ENCODE data around the gene SUSD6. TPM values are rescaled to one million over a fixed set of nuclear protein-coding genes. Genes with fewer than 3 reads are reported as not detected.

SUSD6 gene
- total RNA-seq, 1 donor from 2014 or later, result 13.7 TPM

- no peak for TF ChIP-seq CTCF (conservative IDR thresholded peaks at IDR 0.05)
- peaks cover 28% of the 10 kb centered on the region for H3K4me1 Mint-ChIP-seq
- H3K27me3 Mint-ChIP-seq (ENCODE audit: low read depth), result peaks cover 24% of the 10 kb centered on the region
- H3K27ac Mint-ChIP-seq (ENCODE audit: unreplicated experiment), result no peak overlapping the region
- DNase-seq (ENCODE audit: low read depth, low spot score), result no peak
- no peaks in the 10 kb centered on the region for H3K9me3 Mint-ChIP-seq
- no peak overlapping the region for H3K4me3 Mint-ChIP-seq
- peaks cover 3% of the 10 kb centered on the region for H3K36me3 Mint-ChIP-seq (ENCODE audit: low read depth)
These were observed 39.9 kb upstream of the SUSD6 start for GRCh38 chr14:69571449-69572029.

GRCh38 chr14:69572030-69572840, 39.2 kb upstream of the SUSD6 start:
- H3K4me3 Mint-ChIP-seq, result no peak overlapping the region

GRCh38 chr14:69572841-69573135, 38.6 kb upstream of the SUSD6 start:
- H3K4me1 Mint-ChIP-seq, result peaks cover 28% of the 10 kb centered on the region
- DNase-seq (ENCODE audit: low read depth, low spot score), result no peak
- H3K36me3 Mint-ChIP-seq (ENCODE audit: low read depth), result peaks cover 3% of the 10 kb centered on the region
- H3K27ac Mint-ChIP-seq (ENCODE audit: unreplicated experiment), result no peak overlapping the region
- no peak for TF ChIP-seq CTCF (conservative IDR thresholded peaks at IDR 0.05)
- H3K27me3 Mint-ChIP-seq (ENCODE audit: low read depth), result peaks cover 22% of the 10 kb centered on the region
- no peak overlapping the region for H3K4me3 Mint-ChIP-seq
- no peaks in the 10 kb centered on the region for H3K9me3 Mint-ChIP-seq

More at GRCh38 chr14:69572030-69572840, 39.2 kb upstream of the SUSD6 start:
- DNase-seq (ENCODE audit: low read depth, low spot score), result no peak
- Mint-ChIP-seq H3K27ac (ENCODE audit: unreplicated experiment) (no peak overlapping the region), H3K27me3 (ENCODE audit: low read depth) (peaks cover 22% of the 10 kb centered on the region), H3K36me3 (ENCODE audit: low read depth) (peaks cover 3% of the 10 kb centered on the region), H3K4me1 (peaks cover 28% of the 10 kb centered on the region), H3K9me3 (no peaks in the 10 kb centered on the region)
- no peak for TF ChIP-seq CTCF (conservative IDR thresholded peaks at IDR 0.05)

- DNase-seq (ENCODE audit: low read depth, low spot score), result no peak
- Mint-ChIP-seq H3K4me3 (peak overlapping the region; percentile 96), H3K9me3 (no peaks in the 10 kb centered on the region), H3K4me1 (peaks cover 28% of the 10 kb centered on the region), H3K27ac (ENCODE audit: unreplicated experiment) (peak overlapping the region; percentile 43), H3K27me3 (ENCODE audit: low read depth) (peaks cover 22% of the 10 kb centered on the region), H3K36me3 (ENCODE audit: low read depth) (peaks cover 3% of the 10 kb centered on the region)
- no peak for TF ChIP-seq CTCF (conservative IDR thresholded peaks at IDR 0.05)
These were observed 38.1 kb upstream of the SUSD6 start for GRCh38 chr14:69573205-69573830.

- Mint-ChIP-seq H3K9me3 (no peaks in the 10 kb centered on the region), H3K4me3 (peak overlapping the region; percentile 96), H3K27me3 (ENCODE audit: low read depth) (peaks cover 22% of the 10 kb centered on the region), H3K27ac (ENCODE audit: unreplicated experiment) (peak overlapping the region; percentile 43), H3K36me3 (ENCODE audit: low read depth) (peaks cover 3% of the 10 kb centered on the region), H3K4me1 (peaks cover 28% of the 10 kb centered on the region)
- peak; percentile 14 for DNase-seq (ENCODE audit: low read depth, low spot score)
- TF ChIP-seq CTCF (conservative IDR thresholded peaks at IDR 0.05), result no peak
These were observed 37.5 kb upstream of the SUSD6 start for GRCh38 chr14:69573831-69574262.

All from neural crest cell (in vitro differentiated cells).